NCI-H2029 treated with DMSO at 0.1 percent for 48 hours (cell line): ENCODE measurements around the gene IL23R.

ENCODE experiments used
- DNase-seq: peaks from one replicate; lab custom pipeline; 2025; lab: John Stamatoyannopoulos, UW

Gene IL23R

DNA sequence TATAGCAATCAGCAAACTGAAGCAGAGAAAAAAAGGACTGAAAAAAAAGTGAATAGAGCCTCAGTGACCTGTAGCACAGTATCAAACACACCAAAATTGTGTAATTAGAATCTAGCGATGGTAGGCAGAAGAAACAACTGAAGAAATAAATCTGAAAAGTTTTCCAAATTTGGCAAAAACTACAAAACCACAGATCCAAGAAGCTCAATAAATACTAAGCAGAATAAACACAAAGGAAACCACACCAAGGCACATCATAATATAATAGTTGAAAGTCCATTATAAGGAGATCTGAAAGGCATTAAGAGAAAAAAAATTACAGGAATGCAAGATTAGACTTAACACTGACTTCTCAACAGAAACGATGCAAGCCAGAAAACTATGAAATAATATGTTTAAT is 134.3 kb downstream of the IL23R start:
- DNase-seq: no peak

- no peak for DNase-seq
Measured at GRCh38 chr1:67304023-67304422, 137.8 kb downstream of the IL23R start.

DNA sequence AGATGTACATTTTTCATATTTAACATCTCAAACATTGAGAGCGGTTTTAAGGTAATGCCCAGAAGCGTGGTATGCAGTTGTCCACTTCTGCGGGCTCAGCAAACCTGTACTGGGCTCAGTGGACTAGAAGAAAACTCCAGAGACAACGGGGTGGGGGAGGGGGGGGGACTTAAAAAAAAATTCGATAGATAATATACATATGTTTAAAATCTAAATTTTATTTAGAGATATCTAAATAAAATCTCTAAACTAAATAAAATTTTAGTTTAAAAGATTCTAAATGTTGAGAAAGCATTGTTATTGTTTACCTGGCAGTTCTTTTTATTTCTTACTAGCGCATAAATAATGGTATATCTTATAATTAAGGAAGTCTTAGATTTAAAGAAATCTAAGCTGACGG is 140.3 kb downstream of the IL23R start:
- no peak for DNase-seq

DNA sequence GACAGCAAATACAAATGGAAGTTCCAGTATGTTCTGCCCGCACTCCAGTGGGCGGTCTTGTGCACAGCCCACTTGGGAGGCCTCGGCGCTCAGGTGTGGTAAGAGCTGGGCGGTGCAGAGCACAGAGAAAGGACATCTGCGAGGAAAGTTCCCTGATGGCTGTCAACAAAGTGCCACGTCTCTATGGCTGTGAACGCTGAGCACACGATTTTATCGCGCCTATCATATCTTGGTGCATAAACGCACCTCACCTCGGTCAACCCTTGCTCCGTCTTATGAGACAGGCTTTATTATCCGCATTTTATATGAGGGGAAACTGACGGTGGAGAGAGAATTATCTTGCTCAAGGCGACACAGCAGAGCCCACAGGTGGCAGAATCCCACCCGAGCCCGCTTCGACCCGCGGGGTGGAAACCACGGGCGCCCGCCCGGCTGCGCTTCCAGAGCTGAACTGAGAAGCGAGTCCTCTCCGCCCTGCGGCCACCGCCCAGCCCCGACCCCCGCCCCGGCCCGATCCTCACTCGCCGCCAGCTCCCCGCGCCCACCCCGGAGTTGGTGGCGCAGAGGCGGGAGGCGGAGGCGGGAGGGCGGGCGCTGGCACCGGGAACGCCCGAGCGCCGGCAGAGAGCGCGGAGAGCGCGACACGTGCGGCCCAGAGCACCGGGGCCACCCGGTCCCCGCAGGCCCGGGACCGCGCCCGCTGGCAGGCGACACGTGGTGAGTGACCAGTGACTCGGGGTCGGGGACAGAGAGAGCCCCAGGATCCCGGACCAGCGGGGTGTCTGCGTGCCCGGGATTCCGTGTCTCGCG is 141.2 kb downstream of the IL23R start, which contains the start of gene IL12RB2:
Gene IL12RB2 (plus strand): TSS at position 623 of the 810 bp plus-strand sequence. CDS start 12,496 bp downstream, outside the sequence.
- no peak for DNase-seq

DNA sequence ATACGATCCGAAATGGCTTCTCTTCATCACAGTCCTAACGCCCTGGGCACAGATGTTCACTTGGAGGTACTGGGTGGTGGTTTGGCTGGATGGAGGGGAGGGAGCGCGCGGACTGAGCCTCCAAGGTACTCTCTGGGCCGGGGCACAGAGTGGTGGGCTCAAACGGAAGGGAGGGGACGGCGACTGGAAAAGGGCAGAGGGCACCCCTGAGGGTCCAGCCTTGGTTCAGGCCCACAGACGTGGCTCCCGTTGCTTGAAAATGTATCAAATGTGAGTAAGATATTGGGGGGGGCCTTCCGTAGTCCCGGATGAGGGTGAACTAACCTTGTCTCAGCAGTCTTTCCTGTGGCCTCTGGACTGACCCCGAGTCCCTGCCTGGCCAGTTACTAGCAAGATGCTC is 141.9 kb downstream of the IL23R start:
- DNase-seq: no peak
